Coronary artery (tissue), 2 donors: ENCODE results near the gene CD226.
"Not testable (repeated sequence)": the region's sequence is repeated elsewhere in the genome, so short reads cannot be mapped to it uniquely, and the experiment has no call there.

ENCODE experiments used
- DNase-seq: peaks from one replicate; pipeline ENCODE4 v3.0.0-alpha.2; 2017; ENCODE audit warnings: low spot score
- H3K27ac ChIP-seq, 2 donors: fragments of 200-600 bp; sonication (generic); one replicate each; pipeline ENCODE4 v1.5.1; 2016 to 2019
- H3K4me3 ChIP-seq: fragments of 200-600 bp; sonication (generic); 2 replicates; pipeline ENCODE4 v1.5.1; 2016; ENCODE audit warnings: mild to moderate bottlenecking, moderate library complexity
- CTCF ChIP-seq: fragments of 200-600 bp; sonication (generic); IDR thresholded peaks from one replicate; pipeline ENCODE4 v1.5.1; 2019; ENCODE audit warnings: antibody characterized with exemption

CD226 gene

GRCh38 chr18:69874058-69874457 lies 73.6 kb downstream of the CD226 start:
- no peak overlapping the region for H3K27ac ChIP-seq
- DNase-seq = no peak
- H3K4me3 ChIP-seq = no peak overlapping the region
- no peak for TF ChIP-seq CTCF

- DNase-seq = no peak
- TF ChIP-seq CTCF = no peak
- Histone ChIP-seq H3K4me3 (no peak overlapping the region), H3K27ac (no peak overlapping the region)
Measured at GRCh38 chr18:69872661-69873060, 75.0 kb downstream of the CD226 start.

GRCh38 chr18:69871363-69871762 lies 76.3 kb downstream of the CD226 start:
- no peak for DNase-seq
- Histone ChIP-seq H3K27ac (no peak overlapping the region), H3K4me3 (no peak overlapping the region)
- TF ChIP-seq CTCF = no peak

- DNase-seq = no peak
- no peak overlapping the region for H3K4me3 ChIP-seq
- no peak for TF ChIP-seq CTCF
- no peak overlapping the region for H3K27ac ChIP-seq
Measured at GRCh38 chr18:69870736-69871135, 76.9 kb downstream of the CD226 start.

- no peak overlapping the region for H3K4me3 ChIP-seq
- TF ChIP-seq CTCF = no peak
- no peak overlapping the region for H3K27ac ChIP-seq
- no peak for DNase-seq
Measured at GRCh38 chr18:69866212-69866611, 81.5 kb downstream of the CD226 start.

- no peak overlapping the region for H3K4me3 ChIP-seq
- DNase-seq = no peak
- TF ChIP-seq CTCF = no peak
- no peak overlapping the region for H3K27ac ChIP-seq
Measured at GRCh38 chr18:69865776-69866175, 81.9 kb downstream of the CD226 start.

- not testable (repeated sequence) for DNase-seq, H3K27ac ChIP-seq, H3K4me3 ChIP-seq
Measured at GRCh38 chr18:69864802-69865201, 82.9 kb downstream of the CD226 start.

GRCh38 chr18:69858897-69859296 lies 88.8 kb downstream of the CD226 start:
- no peak overlapping the region for H3K4me3 ChIP-seq
- H3K27ac ChIP-seq = no peak overlapping the region
- no peak for TF ChIP-seq CTCF
- no peak for DNase-seq
